HepG2 (cell line): ENCODE results near the gene SLC22A7. TPM values are rescaled to one million over a fixed set of nuclear protein-coding genes. Genes with fewer than 3 reads are reported as not detected.
A peak's percentile ranks its signal among the peaks of the same experiment; 100 is the strongest.

Source experiments
- KDM4B ChIP-seq: sonication (generic); formaldehyde crosslinking; IDR thresholded peaks from 2 replicates; pipeline ENCODE4 v1.4.0; 2020; ENCODE audit warnings: missing genetic modification reagents
- NR2C2 ChIP-seq: sonication (generic); formaldehyde crosslinking; IDR thresholded peaks from 2 replicates; pipeline ENCODE4 v1.4.0; 2020; ENCODE audit warnings: missing genetic modification reagents, mild to moderate bottlenecking, moderate library complexity, borderline replicate concordance
- RAD21 ChIP-seq: fragments of 450-650 bp; formaldehyde crosslinking; IDR thresholded peaks from 2 replicates; pipeline ENCODE4 v1.5.0; 2020; ENCODE audit warnings: mild to moderate bottlenecking
- RFX3 ChIP-seq: IDR thresholded peaks from 2 replicates; pipeline ENCODE4 v1.6.1; 2016; ENCODE audit warnings: missing biosample characterization, missing genetic modification reagents
- ZNF564 ChIP-seq: sonication (generic); formaldehyde crosslinking; IDR thresholded peaks from 2 replicates; pipeline ENCODE4 v1.8.1; 2023; ENCODE audit warnings: mild to moderate bottlenecking, missing genetic modification reagents
- ZNF781 ChIP-seq: sonication (generic); formaldehyde crosslinking; IDR thresholded peaks from 2 replicates; pipeline ENCODE4 v1.5.1; 2020; ENCODE audit warnings: borderline replicate concordance, mild to moderate bottlenecking, missing genetic modification reagents; ENCODE audit errors: not compliant biosample characterization
- polyA plus RNA-seq, 8 experiments: library from polyadenylated mRNA; depleted of rRNA in 3 of 8; stranded (reverse) in 7 of 8; unstranded in 1 of 8; fragments of >200 nt; fragmentation: Illumina TruSeq in 4 of 8; extraction: Trizol in 4 of 8; gene quantifications; 2 replicates each; pipeline versions ENCODE4 v1.2.1 to v1.2.3, GENCODE V29; 2011 to 2016; ENCODE audit warnings: low read depth in 4 of 8, missing spikeins in 1 of 8, mixed read lengths in 1 of 8; ENCODE audit not compliant: insufficient read depth in 1 of 8
- total RNA-seq, 5 experiments: library from RNA; depleted of rRNA; stranded (reverse); fragments of >200 nt; fragmentation: Illumina TruSeq; extraction: Trizol; gene quantifications; 2 replicates each; pipeline ENCODE4 v1.2.3, GENCODE V29; 2016; ENCODE audit warnings: low read depth in 1 of 5
- TF ChIP-seq, protein P1 (sequence below): sonication (generic); formaldehyde crosslinking; IDR thresholded peaks from 2 replicates; pipeline ENCODE4 v1.5.1; 2020; ENCODE audit warnings: mild to moderate bottlenecking, missing genetic modification reagents, moderate library complexity
- TF ChIP-seq, protein P2 (sequence below): sonication (generic); formaldehyde crosslinking; IDR thresholded peaks from 2 replicates; pipeline ENCODE4 v1.5.0; 2020; ENCODE audit warnings: mild to moderate bottlenecking, missing genetic modification reagents, moderate library complexity
- TF ChIP-seq, protein P3 (sequence below): sonication (generic); formaldehyde crosslinking; IDR thresholded peaks from 2 replicates; pipeline ENCODE4 v1.4.0; 2020; ENCODE audit warnings: mild to moderate bottlenecking, missing genetic modification reagents
- TF ChIP-seq, protein P4 (sequence below): sonication (generic); formaldehyde crosslinking; conservative IDR thresholded peaks from 2 replicates; pipeline ENCODE4 v1.8.1; 2023; ENCODE audit warnings: missing genetic modification reagents
- TF ChIP-seq, protein P5 (sequence below): sonication (generic); formaldehyde crosslinking; IDR thresholded peaks from 2 replicates; pipeline ENCODE4 v1.8.0; 2022; ENCODE audit warnings: missing genetic modification reagents, mild to moderate bottlenecking, moderate library complexity, borderline replicate concordance
- TF ChIP-seq, protein P6 (sequence below): sonication (generic); formaldehyde crosslinking; IDR thresholded peaks from 2 replicates; pipeline ENCODE4 v1.5.0; 2020; ENCODE audit warnings: mild to moderate bottlenecking, missing genetic modification reagents, borderline replicate concordance

The SLC22A7 gene
- total and polyA plus RNA-seq, 2 of the 13 experiments (the other 11 are each of a cell fraction or from before 2014, with no cell fraction given), result 5.3 to 22.6 TPM

DNA sequence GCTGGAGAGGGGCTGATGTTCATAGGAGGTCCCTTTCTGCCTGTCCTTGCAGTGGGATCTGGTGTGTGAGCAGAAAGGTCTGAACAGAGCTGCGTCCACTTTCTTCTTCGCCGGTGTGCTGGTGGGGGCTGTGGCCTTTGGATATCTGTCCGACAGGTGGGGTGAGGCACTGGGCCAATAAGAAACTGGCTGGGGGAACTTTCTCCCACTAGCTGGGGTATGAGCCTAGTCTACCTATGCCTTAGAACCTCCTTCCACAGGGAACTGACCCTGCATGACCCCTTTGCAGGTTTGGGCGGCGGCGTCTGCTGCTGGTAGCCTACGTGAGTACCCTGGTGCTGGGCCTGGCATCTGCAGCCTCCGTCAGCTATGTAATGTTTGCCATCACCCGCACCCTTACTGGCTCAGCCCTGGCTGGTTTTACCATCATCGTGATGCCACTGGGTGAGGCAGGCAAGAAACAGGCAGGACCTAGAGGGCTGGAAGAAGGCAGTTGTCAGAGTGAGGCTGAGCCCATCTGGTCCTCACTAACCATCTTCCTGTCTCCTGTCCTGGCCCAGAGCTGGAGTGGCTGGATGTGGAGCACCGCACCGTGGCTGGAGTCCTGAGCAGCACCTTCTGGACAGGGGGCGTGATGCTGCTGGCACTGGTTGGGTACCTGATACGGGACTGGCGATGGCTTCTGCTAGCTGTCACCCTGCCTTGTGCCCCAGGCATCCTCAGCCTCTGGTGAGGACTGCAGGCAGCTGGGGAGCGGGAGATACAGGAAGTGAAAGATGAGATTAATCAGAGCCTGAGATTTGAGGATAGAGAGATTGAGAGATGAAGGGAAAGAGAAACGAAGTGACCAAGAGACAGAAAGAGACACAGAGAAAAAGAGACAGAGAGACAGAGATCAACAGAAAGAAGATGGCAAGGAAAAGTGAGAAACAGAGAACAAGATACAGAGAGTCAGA is 1.6 kb downstream of the SLC22A7 start (continued):
- TF ChIP-seq, protein P1, sequence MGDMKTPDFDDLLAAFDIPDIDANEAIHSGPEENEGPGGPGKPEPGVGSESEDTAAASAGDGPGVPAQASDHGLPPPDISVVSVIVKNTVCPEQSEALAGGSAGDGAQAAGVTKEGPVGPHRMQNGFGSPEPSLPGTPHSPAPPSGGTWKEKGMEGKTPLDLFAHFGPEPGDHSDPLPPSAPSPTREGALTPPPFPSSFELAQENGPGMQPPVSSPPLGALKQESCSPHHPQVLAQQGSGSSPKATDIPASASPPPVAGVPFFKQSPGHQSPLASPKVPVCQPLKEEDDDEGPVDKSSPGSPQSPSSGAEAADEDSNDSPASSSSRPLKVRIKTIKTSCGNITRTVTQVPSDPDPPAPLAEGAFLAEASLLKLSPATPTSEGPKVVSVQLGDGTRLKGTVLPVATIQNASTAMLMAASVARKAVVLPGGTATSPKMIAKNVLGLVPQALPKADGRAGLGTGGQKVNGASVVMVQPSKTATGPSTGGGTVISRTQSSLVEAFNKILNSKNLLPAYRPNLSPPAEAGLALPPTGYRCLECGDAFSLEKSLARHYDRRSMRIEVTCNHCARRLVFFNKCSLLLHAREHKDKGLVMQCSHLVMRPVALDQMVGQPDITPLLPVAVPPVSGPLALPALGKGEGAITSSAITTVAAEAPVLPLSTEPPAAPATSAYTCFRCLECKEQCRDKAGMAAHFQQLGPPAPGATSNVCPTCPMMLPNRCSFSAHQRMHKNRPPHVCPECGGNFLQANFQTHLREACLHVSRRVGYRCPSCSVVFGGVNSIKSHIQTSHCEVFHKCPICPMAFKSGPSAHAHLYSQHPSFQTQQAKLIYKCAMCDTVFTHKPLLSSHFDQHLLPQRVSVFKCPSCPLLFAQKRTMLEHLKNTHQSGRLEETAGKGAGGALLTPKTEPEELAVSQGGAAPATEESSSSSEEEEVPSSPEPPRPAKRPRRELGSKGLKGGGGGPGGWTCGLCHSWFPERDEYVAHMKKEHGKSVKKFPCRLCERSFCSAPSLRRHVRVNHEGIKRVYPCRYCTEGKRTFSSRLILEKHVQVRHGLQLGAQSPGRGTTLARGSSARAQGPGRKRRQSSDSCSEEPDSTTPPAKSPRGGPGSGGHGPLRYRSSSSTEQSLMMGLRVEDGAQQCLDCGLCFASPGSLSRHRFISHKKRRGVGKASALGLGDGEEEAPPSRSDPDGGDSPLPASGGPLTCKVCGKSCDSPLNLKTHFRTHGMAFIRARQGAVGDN (CRISPR knock-in tag), result peak; percentile 58
- TF ChIP-seq, protein P2, sequence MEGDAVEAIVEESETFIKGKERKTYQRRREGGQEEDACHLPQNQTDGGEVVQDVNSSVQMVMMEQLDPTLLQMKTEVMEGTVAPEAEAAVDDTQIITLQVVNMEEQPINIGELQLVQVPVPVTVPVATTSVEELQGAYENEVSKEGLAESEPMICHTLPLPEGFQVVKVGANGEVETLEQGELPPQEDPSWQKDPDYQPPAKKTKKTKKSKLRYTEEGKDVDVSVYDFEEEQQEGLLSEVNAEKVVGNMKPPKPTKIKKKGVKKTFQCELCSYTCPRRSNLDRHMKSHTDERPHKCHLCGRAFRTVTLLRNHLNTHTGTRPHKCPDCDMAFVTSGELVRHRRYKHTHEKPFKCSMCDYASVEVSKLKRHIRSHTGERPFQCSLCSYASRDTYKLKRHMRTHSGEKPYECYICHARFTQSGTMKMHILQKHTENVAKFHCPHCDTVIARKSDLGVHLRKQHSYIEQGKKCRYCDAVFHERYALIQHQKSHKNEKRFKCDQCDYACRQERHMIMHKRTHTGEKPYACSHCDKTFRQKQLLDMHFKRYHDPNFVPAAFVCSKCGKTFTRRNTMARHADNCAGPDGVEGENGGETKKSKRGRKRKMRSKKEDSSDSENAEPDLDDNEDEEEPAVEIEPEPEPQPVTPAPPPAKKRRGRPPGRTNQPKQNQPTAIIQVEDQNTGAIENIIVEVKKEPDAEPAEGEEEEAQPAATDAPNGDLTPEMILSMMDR, result peak; percentile 15; the same call in 1 of the 2 replicates
- TF ChIP-seq RAD21 (CRISPR knock-in tag) (no peak), ZNF564 (no peak), ZNF781 (no peak), KDM4B (CRISPR knock-in tag) (no peak), RFX3 (no peak), NR2C2 (CRISPR knock-in tag) (no peak)
- TF ChIP-seq, protein P3, sequence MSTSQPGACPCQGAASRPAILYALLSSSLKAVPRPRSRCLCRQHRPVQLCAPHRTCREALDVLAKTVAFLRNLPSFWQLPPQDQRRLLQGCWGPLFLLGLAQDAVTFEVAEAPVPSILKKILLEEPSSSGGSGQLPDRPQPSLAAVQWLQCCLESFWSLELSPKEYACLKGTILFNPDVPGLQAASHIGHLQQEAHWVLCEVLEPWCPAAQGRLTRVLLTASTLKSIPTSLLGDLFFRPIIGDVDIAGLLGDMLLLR (CRISPR knock-in tag), result 0 out of 2 replicates have a peak, but pooled peaks have one; percentile 40
- TF ChIP-seq, protein P4, sequence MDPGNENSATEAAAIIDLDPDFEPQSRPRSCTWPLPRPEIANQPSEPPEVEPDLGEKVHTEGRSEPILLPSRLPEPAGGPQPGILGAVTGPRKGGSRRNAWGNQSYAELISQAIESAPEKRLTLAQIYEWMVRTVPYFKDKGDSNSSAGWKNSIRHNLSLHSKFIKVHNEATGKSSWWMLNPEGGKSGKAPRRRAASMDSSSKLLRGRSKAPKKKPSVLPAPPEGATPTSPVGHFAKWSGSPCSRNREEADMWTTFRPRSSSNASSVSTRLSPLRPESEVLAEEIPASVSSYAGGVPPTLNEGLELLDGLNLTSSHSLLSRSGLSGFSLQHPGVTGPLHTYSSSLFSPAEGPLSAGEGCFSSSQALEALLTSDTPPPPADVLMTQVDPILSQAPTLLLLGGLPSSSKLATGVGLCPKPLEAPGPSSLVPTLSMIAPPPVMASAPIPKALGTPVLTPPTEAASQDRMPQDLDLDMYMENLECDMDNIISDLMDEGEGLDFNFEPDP (CRISPR knock-in tag), result 0 out of 2 replicates have a peak, but pooled peaks have one; percentile 66
- TF ChIP-seq, protein P5, sequence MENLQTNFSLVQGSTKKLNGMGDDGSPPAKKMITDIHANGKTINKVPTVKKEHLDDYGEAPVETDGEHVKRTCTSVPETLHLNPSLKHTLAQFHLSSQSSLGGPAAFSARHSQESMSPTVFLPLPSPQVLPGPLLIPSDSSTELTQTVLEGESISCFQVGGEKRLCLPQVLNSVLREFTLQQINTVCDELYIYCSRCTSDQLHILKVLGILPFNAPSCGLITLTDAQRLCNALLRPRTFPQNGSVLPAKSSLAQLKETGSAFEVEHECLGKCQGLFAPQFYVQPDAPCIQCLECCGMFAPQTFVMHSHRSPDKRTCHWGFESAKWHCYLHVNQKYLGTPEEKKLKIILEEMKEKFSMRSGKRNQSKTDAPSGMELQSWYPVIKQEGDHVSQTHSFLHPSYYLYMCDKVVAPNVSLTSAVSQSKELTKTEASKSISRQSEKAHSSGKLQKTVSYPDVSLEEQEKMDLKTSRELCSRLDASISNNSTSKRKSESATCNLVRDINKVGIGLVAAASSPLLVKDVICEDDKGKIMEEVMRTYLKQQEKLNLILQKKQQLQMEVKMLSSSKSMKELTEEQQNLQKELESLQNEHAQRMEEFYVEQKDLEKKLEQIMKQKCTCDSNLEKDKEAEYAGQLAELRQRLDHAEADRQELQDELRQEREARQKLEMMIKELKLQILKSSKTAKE (CRISPR knock-in tag), result 0 out of 2 replicates have a peak, but pooled peaks have one; percentile 32
- TF ChIP-seq, protein P6, sequence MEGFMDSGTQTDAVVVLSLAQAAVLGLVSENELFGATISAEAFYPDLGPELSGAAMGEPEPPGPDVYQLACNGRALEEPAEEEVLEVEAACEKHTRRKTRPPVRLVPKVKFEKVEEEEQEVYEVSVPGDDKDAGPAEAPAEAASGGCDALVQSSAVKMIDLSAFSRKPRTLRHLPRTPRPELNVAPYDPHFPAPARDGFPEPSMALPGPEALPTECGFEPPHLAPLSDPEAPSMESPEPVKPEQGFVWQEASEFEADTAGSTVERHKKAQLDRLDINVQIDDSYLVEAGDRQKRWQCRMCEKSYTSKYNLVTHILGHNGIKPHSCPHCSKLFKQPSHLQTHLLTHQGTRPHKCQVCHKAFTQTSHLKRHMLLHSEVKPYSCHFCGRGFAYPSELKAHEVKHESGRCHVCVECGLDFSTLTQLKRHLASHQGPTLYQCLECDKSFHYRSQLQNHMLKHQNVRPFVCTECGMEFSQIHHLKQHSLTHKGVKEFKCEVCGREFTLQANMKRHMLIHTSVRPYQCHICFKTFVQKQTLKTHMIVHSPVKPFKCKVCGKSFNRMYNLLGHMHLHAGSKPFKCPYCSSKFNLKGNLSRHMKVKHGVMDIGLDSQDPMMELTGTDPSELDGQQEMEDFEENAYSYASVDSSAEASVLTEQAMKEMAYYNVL (CRISPR knock-in tag), result 0 out of 2 replicates have a peak, but pooled peaks have one; percentile 34
